ENCODE data around the gene ARMC5.

ARMC5 gene

DNA sequence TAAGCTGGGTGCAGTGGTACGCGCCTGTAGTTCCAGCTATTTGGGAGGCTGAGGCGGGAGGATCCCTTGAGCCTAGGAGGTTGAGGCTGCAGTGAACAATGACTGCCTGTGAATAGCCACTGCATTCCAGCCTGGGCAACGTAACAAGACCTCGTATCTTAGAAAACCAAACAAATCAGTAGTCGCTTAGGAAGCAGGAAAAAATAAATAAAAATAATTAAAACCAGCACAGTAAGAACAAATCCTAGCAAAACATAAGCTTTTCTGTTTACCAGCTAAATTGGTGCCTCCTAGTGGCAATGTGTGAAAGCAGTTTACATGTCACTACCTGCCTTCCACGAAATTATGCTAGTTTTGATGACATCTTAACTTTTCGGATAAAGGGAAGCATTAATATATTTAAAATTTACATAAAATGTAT is 1.3 kb downstream of the ARMC5 start:
- in situ Hi-C loops (cut with MboI; ENCODE audit: low sequenced_read_pairs), result no loop called here

DNA sequence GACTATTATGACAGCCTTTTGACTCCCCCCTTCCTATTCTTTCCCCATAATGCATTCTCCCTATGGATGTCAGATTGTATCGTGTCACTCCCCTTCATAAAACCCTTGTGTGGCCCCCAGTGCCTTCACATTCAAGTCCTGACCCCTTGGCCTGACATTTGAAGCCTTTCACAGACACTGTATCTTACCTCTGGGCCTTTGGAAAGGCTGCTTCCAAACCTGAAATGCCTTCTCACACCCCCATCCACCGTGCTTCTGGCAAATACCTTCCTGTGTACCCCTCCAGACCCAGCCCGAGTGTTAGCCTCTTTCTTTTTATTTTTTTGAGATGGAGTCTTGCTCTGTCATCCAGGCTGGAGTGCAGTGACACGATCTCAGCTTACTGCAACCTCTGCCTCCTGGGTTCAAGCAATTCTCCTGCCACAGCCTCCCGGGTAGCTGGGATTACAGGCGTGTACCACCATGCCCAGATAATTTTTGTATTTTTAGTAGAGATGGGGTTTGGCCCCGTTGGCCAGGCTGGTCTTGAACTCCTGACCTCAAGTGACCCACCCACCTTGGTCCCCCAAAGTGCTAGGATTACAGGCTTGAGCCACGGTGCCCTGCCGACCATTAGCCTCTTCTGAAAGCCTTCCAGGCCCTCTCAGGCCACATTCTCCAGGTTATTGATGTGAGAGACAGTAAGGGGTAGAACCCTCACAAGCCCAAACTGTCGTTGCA is 2.1 kb downstream of the ARMC5 start:
- in situ Hi-C loops (cut with MboI; ENCODE audit: low sequenced_read_pairs), result no loop called here

GRCh38 chr16:31461921-31462804 is 2.9 kb downstream of the ARMC5 start:
- in situ Hi-C loops (cut with MboI; ENCODE audit: low sequenced_read_pairs), result no loop called here

DNA sequence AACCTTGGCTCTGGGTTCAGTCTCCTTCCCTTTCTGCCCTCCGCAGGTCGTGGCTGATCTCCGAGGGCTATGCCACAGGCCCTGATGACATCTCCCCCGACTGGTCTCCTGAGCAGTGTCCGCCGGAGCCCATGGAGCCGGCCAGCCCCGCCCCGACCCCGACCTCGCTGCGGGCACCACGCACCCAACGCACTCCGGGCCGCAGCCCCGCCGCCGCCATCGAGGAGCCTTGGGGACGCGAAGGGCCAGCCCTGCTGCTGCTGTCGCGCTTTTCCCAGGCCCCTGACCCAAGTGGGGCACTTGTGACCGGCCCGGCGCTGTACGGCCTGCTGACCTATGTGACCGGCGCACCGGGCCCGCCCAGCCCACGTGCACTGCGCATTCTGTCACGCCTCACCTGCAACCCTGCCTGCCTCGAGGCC is 5.1 kb downstream of the ARMC5 start:
- in situ Hi-C loops (cut with MboI; ENCODE audit: low sequenced_read_pairs), result no loop called here

DNA sequence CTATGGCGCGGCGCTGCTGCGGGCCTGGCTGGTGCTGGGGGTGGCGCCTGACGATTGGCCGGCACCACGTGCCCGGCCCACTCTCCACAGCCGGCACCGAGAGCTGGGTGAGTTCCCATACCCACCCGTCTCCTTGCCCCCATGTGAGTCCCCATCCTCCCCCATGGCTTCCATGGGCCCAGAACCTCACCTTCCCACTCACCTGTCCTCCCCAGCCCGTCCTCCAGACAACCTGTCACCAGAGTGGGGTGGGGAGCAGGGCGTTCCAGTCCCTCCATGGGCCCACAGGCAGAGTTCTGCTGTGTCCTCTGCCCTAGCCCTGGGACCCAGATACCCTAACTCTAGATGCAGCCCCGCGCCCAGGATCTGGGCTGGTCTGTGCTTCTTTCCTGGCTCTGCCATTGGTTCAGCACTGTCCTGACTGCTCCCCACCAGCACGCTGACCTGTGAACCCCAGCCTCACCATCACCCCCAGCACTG is 5.5 kb downstream of the ARMC5 start:
- in situ Hi-C loops (cut with MboI; ENCODE audit: low sequenced_read_pairs), result no loop called here

- in situ Hi-C loops (cut with MboI; ENCODE audit: low sequenced_read_pairs), result no loop called here
Measured at GRCh38 chr16:31465788-31466370, 6.6 kb downstream of the ARMC5 start.

DNA sequence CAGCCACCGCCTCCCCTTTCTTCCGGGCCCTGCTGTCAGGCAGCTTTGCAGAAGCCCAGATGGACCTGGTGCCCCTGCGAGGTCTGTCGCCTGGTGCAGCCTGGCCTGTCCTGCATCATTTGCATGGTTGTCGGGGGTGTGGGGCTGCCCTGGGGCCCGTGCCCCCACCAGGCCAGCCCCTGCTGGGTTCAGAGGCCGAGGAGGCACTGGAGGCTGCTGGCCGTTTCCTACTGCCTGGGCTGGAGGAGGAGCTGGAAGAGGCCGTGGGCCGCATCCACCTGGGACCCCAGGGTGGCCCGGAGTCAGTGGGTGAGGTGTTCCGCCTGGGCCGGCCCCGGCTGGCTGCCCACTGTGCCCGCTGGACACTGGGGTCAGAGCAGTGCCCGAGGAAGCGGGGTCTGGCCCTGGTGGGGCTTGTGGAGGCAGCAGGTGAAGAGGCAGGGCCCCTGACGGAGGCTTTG is 7.1 kb downstream of the ARMC5 start:
- in situ Hi-C loops (cut with MboI; ENCODE audit: low sequenced_read_pairs), result no loop called here

GRCh38 chr16:31467151-31467773 is 8.0 kb downstream of the ARMC5 start:
- in situ Hi-C loops (cut with MboI; ENCODE audit: low sequenced_read_pairs), result no loop called here

DNA sequence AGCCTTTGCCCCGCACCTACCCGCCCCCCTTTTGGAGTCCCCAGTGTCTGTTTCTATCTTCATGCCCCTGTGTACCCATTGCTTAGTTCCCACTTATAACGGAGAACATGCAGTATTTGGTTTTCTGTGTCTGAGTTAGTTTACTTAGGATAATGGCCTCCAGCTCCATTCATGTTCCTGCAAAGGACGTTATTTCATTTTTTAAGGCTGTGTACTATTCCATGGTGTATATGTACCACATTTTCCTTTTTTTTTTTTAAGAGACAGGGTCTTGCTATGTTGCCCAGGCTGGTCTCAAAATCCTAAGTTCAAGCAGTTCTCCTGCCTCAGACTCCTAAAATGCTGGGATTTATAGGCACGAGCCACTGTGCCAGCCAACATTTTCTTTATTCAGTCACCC is 8.6 kb downstream of the ARMC5 start:
- in situ Hi-C loops (cut with MboI; ENCODE audit: low sequenced_read_pairs), result no loop called here

DNA sequence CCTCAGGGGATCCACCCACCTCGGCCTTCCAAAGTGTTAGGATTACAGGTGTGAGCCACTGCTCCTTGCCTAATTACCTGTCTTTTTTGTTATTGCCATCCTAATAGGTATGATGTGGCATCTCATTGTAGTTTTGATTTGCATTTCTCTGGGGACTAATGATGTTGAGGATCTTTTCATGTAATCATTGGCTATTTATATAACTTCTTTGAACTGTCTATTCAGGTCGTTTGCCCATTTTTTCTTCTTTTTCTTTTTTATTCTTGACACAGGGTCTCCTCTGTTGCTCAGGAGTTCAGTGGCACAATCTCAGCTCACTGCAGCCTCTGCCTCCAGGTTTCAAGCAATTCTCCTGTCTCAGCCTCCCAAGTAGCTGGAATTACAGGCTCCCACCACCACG is 11.3 kb downstream of the ARMC5 start:
- in situ Hi-C loops (cut with MboI; ENCODE audit: low sequenced_read_pairs), result no loop called here

- in situ Hi-C loops (cut with MboI; ENCODE audit: low sequenced_read_pairs), result no loop called here
Measured at GRCh38 chr16:31471241-31471874, 12.1 kb downstream of the ARMC5 start.

- in situ Hi-C loops (cut with MboI; ENCODE audit: low sequenced_read_pairs), result no loop called here
Measured at GRCh38 chr16:31471875-31472708, 12.8 kb downstream of the ARMC5 start, which contains the start of gene TGFB1I1. TSS of gene TGFB1I1 (plus strand) at chr16:31472152. CDS start at chr16:31472189, 37 bp downstream.

DNA sequence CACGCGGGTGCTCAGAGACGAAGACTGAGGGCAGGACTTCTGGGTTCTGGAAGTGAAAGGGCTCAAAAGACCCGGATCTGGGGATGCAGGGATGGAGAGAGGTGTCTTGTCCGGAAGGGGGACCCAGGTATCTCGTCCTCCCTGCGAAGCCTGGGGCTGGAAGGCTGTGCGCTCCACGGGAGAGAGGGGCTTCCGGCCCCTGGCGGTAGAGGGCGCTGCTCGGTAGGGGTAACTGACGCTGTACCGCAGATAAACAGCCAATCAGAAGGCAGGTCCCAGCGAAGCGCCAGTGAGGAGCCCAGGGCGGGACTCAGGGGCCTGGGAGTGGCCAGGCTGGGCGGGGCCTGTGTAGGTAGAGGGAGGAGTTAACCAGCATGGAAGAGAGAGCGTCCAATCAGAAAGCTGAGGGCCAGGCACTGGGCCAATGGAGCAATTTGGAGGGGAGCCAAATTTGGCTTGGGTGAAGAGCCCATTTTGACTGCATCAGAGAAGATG is 13.5 kb downstream of the ARMC5 start:
- in situ Hi-C loops (cut with MboI; ENCODE audit: low sequenced_read_pairs), result no loop called here

DNA sequence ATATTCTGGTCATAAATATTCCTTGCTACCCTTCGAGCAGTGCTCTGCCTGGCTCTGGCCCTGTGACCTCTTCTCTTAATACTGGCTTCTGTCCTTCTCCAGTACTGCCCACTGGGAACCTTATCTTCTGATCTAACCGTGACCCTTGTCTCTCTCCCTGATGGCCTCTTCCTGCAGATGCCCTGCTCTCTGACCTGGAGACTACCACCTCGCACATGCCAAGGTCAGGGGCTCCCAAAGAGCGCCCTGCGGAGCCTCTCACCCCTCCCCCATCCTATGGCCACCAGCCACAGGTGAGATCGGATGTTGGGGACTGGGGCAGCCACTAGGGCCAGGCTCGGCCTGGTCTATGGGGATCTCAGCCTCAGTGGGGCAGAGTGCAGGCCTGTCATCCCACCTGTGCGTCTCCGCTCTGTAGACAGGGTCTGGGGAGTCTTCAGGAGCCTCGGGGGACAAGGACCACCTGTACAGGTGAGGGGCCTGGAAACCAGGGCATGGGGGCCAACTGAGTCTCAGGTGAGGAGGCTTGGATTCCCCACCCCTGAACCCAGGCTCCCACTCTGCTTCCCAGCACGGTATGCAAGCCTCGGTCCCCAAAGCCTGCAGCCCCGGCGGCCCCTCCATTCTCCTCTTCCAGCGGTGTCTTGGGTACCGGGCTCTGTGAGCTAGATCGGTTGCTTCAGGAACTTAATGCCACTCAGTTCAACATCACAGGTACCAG is 14.1 kb downstream of the ARMC5 start:
- in situ Hi-C loops (cut with MboI; ENCODE audit: low sequenced_read_pairs), result no loop called here

DNA sequence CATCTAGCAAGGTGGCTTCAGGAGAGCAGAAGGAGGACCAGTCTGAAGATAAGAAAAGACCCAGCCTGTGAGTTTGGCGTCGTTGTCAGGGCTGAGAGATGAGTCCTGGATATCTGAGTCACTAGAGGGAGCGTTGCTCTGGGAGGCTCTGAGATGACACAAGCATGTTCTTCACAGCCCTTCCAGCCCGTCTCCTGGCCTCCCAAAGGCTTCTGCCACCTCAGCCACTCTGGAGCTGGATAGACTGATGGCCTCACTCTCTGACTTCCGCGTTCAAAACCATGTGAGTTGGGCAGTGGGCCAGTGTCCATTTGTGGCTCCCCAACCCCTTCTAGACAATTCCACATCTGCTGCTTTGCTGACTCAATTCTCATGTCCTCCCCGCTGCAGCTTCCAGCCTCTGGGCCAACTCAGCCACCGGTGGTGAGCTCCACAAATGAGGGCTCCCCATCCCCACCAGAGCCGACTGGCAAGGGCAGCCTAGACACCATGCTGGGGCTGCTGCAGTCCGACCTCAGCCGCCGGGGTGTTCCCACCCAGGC is 14.9 kb downstream of the ARMC5 start:
- in situ Hi-C loops (cut with MboI; ENCODE audit: low sequenced_read_pairs), result no loop called here

GRCh38 chr16:31474773-31475738 is 15.8 kb downstream of the ARMC5 start:
- in situ Hi-C loops (cut with MboI; ENCODE audit: low sequenced_read_pairs), result no loop called here

- in situ Hi-C loops (cut with MboI; ENCODE audit: low sequenced_read_pairs), result no loop called here
Measured at GRCh38 chr16:31475946-31476302, 16.6 kb downstream of the ARMC5 start.

All from hTERT RPE-1 (cell line).